Activated CD4-positive, alpha-beta T cell treated with anti-CD3 and anti-CD28 coated beads for 36 hours (primary cell): ENCODE measurements around the gene CAMKK2. TPM values are rescaled to one million over a fixed set of nuclear protein-coding genes. Genes with fewer than 3 reads are reported as not detected.
A peak's percentile ranks its signal among the peaks of the same experiment; 100 is the strongest.
"Not testable (repeated sequence)": the region's sequence is repeated elsewhere in the genome, so short reads cannot be mapped to it uniquely, and the experiment has no call there.

ENCODE experiments used
- ATAC-seq: fragments of 200-7000 bp; cut with Tn5 transposase; one replicate; pipeline ENCODE4 v1.10.0; 2021; ENCODE audit warnings: mild to moderate bottlenecking, moderate library complexity
- CTCF ChIA-PET: fragments of 350-600 bp; sonication (Branson Sonifier 250); formaldehyde crosslinking; loops from one replicate; lab custom pipeline; 2021; ENCODE audit warnings: antibody characterized with exemption; lab: Charles Lee
- POLR2A ChIA-PET: fragments of 350-600 bp; sonication (Branson Sonifier 250); formaldehyde crosslinking; loops from one replicate; lab custom pipeline; 2021; ENCODE audit warnings: antibody characterized with exemption, inconsistent platforms; lab: Charles Lee
- DNase-seq: peaks from one replicate; pipeline ENCODE4 v3.0.0-alpha.2; 2020
- H3K27ac Mint-ChIP-seq: one replicate; pipeline ENCODE4 v1.8.0; 2021; ENCODE audit warnings: mixed read lengths
- H3K27me3 Mint-ChIP-seq: one replicate; pipeline ENCODE4 v1.8.0; 2021; ENCODE audit warnings: mixed read lengths
- H3K36me3 Mint-ChIP-seq: one replicate; pipeline ENCODE4 v1.8.0; 2021; ENCODE audit warnings: low read depth, mixed read lengths
- H3K4me1 Mint-ChIP-seq: one replicate; pipeline ENCODE4 v1.8.0; 2021; ENCODE audit warnings: mixed read lengths
- H3K4me3 Mint-ChIP-seq: one replicate; pipeline ENCODE4 v1.8.0; 2021; ENCODE audit warnings: mild to moderate bottlenecking, moderate library complexity, mixed read lengths
- H3K9me3 Mint-ChIP-seq: one replicate; pipeline ENCODE4 v1.8.0; 2021; ENCODE audit warnings: low read depth, mixed read lengths
- intact Hi-C, 2 experiments: fragments of 100-400 bp; cut with DNase I in 1 of 2; cut with micrococcal nuclease in 1 of 2; formaldehyde crosslinking; loops; one replicate each; pipeline versions ENCODE4 v1.14.2 to v1.15.1; 2022 to 2024; cut with DNase I, micrococcal nuclease
- total RNA-seq, 2 experiments: library from RNA; stranded (reverse); gene quantifications; one replicate each; pipeline ENCODE4 v1.2.3, GENCODE V29; 2021

The CAMKK2 gene
- total RNA-seq, 2 experiments from 2014 or later = 24.2 to 30.3 TPM

DNA sequence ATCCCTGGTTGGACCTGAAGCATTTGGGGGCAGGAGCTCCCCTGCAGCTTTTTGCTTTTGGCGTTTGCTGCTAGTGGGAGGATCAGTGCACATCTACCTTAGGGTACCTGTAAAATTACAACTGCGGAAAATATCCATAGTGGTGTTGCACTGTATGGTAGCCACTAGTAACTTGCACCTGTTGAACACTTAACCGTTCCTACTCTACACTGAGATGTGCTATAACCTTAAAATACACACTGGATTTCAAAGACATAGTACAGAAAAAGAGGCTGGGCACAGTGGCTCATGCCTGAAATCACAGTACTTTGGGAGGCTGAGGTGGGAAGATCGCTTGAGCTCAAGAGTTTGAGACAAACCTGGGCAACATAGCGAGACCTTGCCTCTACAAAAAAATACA, 83.6 kb downstream of the CAMKK2 start:
- H3K27me3 Mint-ChIP-seq = no peaks in the 10 kb centered on the region
- POLR2A ChIA-PET = interaction anchor here (0.7 kb wide), 1 partner anchor 1897 kb away, joined by 7 read pairs; no protein-coding TSS in a partner anchor
- DNase-seq (no peak), ATAC-seq (no peak)
- intact Hi-C loops = loop anchor here (5.0 kb wide), 4 partner anchors 86 to 526 kb away; partner anchors contain the start of genes C12orf43 (in 1 of the 2), MLEC (in 1 of the 2) and OASL (in 1 of the 2)
- CTCF ChIA-PET = interaction anchor here (1.3 kb wide), 1 partner anchor 11 kb away, joined by 3 read pairs; no protein-coding TSS in a partner anchor
- H3K9me3 Mint-ChIP-seq = no peaks in the 10 kb centered on the region
- H3K4me3 Mint-ChIP-seq = no peak overlapping the region
- peak overlapping the region; percentile 51 for H3K27ac Mint-ChIP-seq
- peaks cover 11% of the 10 kb centered on the region for H3K36me3 Mint-ChIP-seq
- H3K4me1 Mint-ChIP-seq = peaks cover 42% of the 10 kb centered on the region

DNA sequence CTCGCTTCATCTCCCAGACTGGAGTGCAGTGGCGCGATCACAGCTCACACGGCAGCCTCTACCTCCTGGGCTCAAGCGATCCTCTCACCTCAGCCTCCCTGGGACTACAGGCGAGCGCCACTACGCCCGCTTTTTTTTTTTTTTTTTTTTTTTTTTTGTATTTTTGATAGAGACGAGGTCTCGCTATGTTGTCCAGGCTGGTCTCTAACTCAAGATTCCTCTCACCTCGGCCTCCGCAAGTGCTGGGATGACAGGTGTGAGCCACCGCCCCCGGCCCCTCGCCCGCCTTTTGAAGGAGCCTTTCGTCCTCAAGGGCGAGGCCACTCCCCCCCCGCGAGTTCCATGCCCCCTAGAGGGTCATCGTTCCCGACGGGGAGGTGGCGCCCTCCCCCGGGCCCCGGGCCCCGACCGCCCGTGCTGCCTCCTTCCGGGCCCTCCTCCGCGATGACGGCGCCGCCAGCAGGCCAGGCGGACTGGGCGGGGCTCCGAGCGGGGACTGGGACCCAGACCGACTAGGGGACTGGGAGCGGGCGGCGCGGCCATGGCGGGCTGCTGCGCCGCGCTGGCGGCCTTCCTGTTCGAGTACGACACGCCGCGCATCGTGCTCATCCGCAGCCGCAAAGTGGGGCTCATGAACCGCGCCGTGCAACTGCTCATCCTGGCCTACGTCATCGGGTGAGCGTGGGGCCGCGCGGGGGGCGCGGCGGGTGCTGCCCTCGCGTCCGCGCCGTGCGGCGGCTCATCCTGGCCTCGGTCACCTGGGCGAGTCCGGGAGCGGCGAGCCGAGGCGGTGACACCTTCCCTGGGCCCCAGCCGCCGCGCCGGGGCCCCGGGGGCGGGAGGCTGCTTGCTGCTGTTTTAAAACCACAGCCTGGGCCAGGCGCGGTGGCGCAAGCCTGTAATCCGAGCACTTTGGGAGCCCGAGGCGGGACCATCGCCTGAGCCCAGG, 86.6 kb downstream of the CAMKK2 start, which contains the start of gene P2RX4:
TSS of gene P2RX4 (plus strand) at position 506 of the 949 bp plus-strand sequence. CDS start at position 542, 36 bp downstream.
- Mint-ChIP-seq H3K4me1 (peaks cover 31% of the 10 kb centered on the region), H3K36me3 (peaks cover 11% of the 10 kb centered on the region), H3K27me3 (no peaks in the 10 kb centered on the region), H3K9me3 (no peaks in the 10 kb centered on the region), H3K27ac (peak within 1 kb of the TSS; percentile 89), H3K4me3 (peak within 1 kb of the TSS; percentile 79)
- peak; percentile 93 for DNase-seq
- ATAC-seq = peak; percentile 79
- intact Hi-C loops = loop anchor here (1.0 to 5.0 kb wide), 7 partner anchors 81 to 523 kb away; partner anchors contain the start of genes C12orf43 (in 1 of the 2), CAMKK2 (in 1 of the 2), MLEC (in 1 of the 2) and OASL (in 1 of the 2)
- CTCF ChIA-PET = interaction anchor here (0.7 kb wide), 1 partner anchor 21 kb away, joined by 3 read pairs; no protein-coding TSS in a partner anchor
- POLR2A ChIA-PET = no interaction called here

DNA sequence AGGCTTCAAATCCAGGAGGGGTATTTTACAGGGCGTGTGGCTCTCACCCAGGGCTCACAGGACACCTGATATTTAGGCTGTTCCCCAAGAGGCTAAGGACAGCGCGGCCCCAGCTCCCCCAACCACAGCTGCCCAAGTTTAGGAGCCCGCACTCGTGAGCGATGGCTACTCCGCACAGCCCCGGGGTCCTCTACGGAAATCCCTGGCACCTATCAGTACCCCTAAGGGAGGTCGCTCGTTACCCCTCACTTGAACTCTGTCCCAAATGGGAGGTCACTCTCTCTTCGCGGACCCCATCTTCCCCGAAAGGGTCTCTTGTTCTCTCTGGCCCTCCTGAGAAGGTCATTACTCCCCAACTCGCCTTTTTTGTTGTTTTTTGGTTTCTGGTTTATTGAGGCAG, 87.3 kb downstream of the CAMKK2 start:
- DNase-seq (no peak), ATAC-seq (no peak)
- POLR2A ChIA-PET = interaction anchor here (0.6 kb wide), 2 partner anchors 22 to 406 kb away, joined by 3 read pairs; no protein-coding TSS in a partner anchor
- H3K27me3 Mint-ChIP-seq = no peaks in the 10 kb centered on the region
- peaks cover 9% of the 10 kb centered on the region for H3K36me3 Mint-ChIP-seq
- CTCF ChIA-PET = no interaction called here
- peaks cover 28% of the 10 kb centered on the region for H3K4me1 Mint-ChIP-seq
- peak overlapping the region; percentile 79 for H3K4me3 Mint-ChIP-seq
- no peaks in the 10 kb centered on the region for H3K9me3 Mint-ChIP-seq
- intact Hi-C loops = no loop called here
- H3K27ac Mint-ChIP-seq = peak overlapping the region; percentile 78

DNA sequence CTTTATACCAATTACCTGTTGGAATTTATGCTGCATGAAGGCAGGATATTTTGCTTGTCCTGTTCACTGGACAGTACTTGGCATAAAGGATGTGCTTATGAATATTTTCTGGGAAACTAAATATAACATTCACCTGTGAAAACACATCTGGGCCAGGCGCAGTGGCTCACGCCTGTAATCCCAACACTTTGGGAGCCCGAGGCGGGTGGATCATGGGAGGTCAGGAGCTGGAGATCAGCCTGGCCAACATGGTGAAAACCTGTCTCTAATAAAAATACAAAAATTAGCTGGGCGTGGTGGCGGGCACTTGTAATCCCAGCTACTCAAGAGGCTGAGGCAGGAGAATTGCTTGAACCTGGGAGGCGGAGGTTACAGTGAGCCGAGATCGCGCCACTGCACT, 87.9 kb downstream of the CAMKK2 start:
- POLR2A ChIA-PET = interaction anchor here (0.6 to 0.8 kb wide), 3 partner anchors 18 to 407 kb away, joined by 3 to 5 read pairs (median 3); no protein-coding TSS in a partner anchor
- H3K36me3 Mint-ChIP-seq, H3K9me3 Mint-ChIP-seq, H3K27me3 Mint-ChIP-seq, DNase-seq, H3K27ac Mint-ChIP-seq, CTCF ChIA-PET, intact Hi-C loops, ATAC-seq: not testable (repeated sequence)
- H3K4me1 Mint-ChIP-seq = peaks cover 27% of the 10 kb centered on the region
- H3K4me3 Mint-ChIP-seq = peak overlapping the region; percentile 79

DNA sequence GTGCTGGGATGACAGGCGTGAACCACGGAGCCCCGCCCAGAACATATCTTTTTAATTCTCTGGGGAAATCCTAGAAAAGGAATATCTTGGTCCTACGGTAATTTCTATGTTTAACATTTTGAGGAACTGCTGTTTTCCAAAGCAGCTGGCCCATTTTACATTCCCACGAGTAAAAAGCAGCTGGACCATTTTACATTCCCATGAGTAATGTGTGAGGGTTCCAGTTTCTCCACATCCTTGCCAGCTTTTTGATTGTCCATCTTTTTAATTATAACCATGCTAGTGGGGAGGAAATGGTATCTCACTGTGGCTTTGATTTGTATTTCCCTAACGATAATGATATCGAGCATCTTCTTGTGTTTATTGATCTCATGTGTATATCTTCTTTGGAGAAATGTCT, 91.0 kb downstream of the CAMKK2 start:
- Mint-ChIP-seq H3K27me3 (no peaks in the 10 kb centered on the region), H3K9me3 (no peaks in the 10 kb centered on the region), H3K36me3 (no peaks in the 10 kb centered on the region), H3K4me1 (peaks cover 10% of the 10 kb centered on the region), H3K27ac (no peak overlapping the region), H3K4me3 (no peak overlapping the region)
- ATAC-seq (no peak), DNase-seq (no peak)
- intact Hi-C loops = no loop called here
- POLR2A ChIA-PET = no interaction called here
- CTCF ChIA-PET = no interaction called here

DNA sequence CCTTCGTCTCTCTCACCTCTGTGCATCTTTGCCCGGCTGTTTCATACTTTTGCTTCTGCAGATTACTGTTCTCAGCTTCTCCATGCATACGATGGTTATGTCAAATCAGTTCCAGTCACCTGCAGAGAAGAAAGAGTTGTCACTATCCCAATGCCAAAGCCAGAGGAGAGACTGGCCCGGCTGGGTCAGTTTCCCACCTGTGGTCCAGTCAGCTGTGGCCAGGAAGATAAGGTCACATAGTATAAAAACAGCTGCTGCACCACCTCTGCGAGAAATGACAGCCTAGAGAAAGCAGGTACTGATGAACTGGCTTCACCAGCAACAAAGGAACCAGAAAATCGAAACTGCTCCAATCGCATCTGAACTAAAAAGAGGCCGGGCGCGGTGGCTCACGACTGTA, 93.0 kb downstream of the CAMKK2 start:
- Mint-ChIP-seq H3K27me3 (no peaks in the 10 kb centered on the region), H3K36me3 (no peaks in the 10 kb centered on the region), H3K27ac (no peak overlapping the region), H3K4me3 (no peak overlapping the region), H3K4me1 (peaks cover 7% of the 10 kb centered on the region), H3K9me3 (no peaks in the 10 kb centered on the region)
- intact Hi-C loops = no loop called here
- DNase-seq (no peak), ATAC-seq (no peak)
- ChIA-PET POLR2A (no interaction called here), CTCF (no interaction called here)

DNA sequence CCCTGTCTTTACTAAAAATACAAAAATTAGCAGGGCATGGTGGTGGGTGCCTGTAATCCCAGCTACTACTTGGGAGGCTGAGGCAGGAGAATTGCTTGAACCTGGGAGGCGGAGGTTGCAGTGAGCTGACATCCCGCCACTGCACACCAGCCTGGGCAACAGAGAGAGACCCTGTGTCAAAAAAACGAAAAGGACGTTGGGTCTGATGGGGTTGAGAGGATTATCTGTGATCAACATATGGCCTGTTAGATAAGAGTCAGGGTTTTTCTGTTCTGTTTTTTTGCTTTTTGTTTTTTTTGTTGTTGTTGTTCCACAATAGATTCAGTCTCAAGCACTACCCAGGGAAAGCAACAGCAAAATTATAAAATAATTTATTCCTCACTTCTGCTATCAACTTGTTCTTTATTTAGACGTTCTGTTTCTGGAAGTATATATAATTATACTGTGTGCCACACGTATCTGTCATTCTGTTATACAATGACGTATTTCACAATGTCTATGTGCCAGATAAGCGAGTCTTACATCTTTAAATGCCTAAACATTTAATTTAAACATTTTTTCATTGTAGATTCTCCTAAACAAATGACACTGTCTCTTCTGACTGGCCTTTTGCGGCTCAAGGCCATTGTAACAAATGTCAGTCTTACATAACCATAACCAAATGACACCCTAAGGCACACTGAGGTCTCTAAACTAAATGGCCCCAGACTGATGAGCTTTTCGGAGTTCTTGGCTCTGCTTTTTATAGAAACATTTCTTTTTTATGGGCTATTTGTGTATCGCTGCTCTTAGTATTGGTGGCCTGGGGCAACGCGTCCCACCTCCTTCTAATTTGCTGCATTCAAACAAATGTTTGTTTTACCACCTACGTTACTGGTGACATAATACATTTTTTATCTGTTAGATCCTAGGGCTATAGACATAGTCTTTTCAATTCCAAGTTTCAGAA, 93.8 kb downstream of the CAMKK2 start:
- no peak for DNase-seq
- H3K36me3 Mint-ChIP-seq = no peaks in the 10 kb centered on the region
- CTCF ChIA-PET = interaction anchor here (0.6 kb wide), 2 partner anchors 208 to 296 kb away, joined by 4 read pairs; no protein-coding TSS in a partner anchor

DNA sequence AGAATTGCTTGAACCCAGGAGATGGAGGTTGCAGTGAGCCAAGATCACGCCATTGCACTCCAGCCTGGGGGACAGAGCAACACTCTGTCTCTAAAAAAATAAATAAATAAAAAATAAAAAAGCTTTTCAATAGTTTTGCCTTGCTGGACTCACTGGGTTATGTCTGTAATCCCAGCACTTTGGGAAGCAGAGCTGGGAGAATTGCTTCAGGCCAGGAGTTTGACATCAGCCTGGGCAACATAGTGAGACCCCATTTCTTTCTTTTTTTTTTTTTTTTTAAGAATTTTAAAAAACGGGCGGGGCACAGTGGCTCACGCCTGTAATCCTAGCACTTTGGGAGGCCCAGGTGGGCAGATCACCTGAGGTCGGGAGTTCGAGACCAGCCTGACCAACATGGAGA, 95.4 kb downstream of the CAMKK2 start:
- POLR2A ChIA-PET, intact Hi-C loops, H3K36me3 Mint-ChIP-seq, DNase-seq, H3K4me3 Mint-ChIP-seq, H3K27ac Mint-ChIP-seq, ATAC-seq, CTCF ChIA-PET, H3K27me3 Mint-ChIP-seq, H3K9me3 Mint-ChIP-seq: not testable (repeated sequence)
- peaks cover 19% of the 10 kb centered on the region for H3K4me1 Mint-ChIP-seq

More for the DNA sequence above, 93.8 kb downstream of the CAMKK2 start:
- H3K4me3 Mint-ChIP-seq = no peak overlapping the region
- intact Hi-C loops = no loop called here
- no peak overlapping the region for H3K27ac Mint-ChIP-seq
- POLR2A ChIA-PET = no interaction called here
- no peak for ATAC-seq
- peaks cover 13% of the 10 kb centered on the region for H3K4me1 Mint-ChIP-seq
- H3K9me3 Mint-ChIP-seq = no peaks in the 10 kb centered on the region
- no peaks in the 10 kb centered on the region for H3K27me3 Mint-ChIP-seq

DNA sequence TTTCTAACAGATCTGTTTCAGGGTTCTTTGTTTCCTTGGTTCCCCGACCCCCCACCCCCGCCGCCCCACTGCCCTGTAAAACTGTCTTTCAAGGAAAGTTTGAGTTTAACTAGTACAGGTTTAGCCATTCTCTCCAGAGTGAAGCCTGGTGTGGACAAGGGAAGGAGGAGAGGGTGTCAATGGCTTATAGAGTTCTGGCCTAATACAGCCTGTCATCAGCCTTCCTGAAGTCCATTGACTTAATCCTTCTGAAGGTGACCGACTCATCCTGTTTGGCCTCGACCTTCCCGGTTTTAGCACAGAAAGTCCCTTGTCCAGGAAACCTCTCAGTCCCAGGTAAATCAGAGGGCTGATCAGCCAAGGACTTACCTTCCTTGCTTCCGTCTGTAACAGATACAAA, 97.6 kb downstream of the CAMKK2 start:
- CTCF ChIA-PET = interaction anchor here (1.2 kb wide), 1 partner anchor 137 kb away, joined by 3 read pairs; no protein-coding TSS in a partner anchor
- H3K36me3 Mint-ChIP-seq = no peaks in the 10 kb centered on the region
- H3K4me1 Mint-ChIP-seq = peaks cover 12% of the 10 kb centered on the region
- intact Hi-C loops = no loop called here
- H3K27me3 Mint-ChIP-seq = no peaks in the 10 kb centered on the region
- no peak overlapping the region for H3K27ac Mint-ChIP-seq
- no peak for ATAC-seq
- POLR2A ChIA-PET = no interaction called here
- no peaks in the 10 kb centered on the region for H3K9me3 Mint-ChIP-seq
- DNase-seq = no peak
- H3K4me3 Mint-ChIP-seq = no peak overlapping the region

DNA sequence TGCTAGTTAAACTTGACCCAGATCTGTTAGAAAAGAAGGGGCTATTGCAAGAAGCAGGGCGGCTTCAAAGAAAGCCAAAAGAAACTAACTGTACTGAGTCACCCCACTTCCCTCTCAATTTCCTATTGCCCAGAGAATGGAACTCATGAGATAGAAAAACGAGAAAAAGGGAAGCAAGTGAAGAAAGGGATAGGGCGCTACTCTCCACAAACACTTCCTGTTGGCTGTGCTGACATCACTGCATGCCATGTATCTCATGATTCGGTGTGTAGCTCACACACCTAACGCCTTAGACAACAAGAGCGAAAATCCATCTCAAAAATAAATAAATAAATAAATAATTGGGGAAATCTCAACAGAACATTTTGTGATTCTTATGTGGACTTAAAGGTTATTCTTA, 99.6 kb downstream of the CAMKK2 start:
- POLR2A ChIA-PET = no interaction called here
- CTCF ChIA-PET = interaction anchor here (0.6 to 1.3 kb wide), 5 partner anchors 10 to 614 kb away, joined by 3 to 4 read pairs (median 3); no protein-coding TSS in a partner anchor
- no peak for DNase-seq
- intact Hi-C loops = no loop called here
- H3K4me1 Mint-ChIP-seq = peaks cover 12% of the 10 kb centered on the region
- peak; percentile 75 for ATAC-seq
- H3K27ac Mint-ChIP-seq = no peak overlapping the region
- H3K9me3 Mint-ChIP-seq = no peaks in the 10 kb centered on the region
- H3K4me3 Mint-ChIP-seq = no peak overlapping the region
- H3K27me3 Mint-ChIP-seq = no peaks in the 10 kb centered on the region
- H3K36me3 Mint-ChIP-seq = no peaks in the 10 kb centered on the region
